ENCODE results near the gene TMX2. TPM values are rescaled to one million over a fixed set of nuclear protein-coding genes. Genes with fewer than 3 reads are reported as not detected.

TMX2 gene
- total RNA-seq, 1 donor from 2014 or later = 56.7 TPM

DNA sequence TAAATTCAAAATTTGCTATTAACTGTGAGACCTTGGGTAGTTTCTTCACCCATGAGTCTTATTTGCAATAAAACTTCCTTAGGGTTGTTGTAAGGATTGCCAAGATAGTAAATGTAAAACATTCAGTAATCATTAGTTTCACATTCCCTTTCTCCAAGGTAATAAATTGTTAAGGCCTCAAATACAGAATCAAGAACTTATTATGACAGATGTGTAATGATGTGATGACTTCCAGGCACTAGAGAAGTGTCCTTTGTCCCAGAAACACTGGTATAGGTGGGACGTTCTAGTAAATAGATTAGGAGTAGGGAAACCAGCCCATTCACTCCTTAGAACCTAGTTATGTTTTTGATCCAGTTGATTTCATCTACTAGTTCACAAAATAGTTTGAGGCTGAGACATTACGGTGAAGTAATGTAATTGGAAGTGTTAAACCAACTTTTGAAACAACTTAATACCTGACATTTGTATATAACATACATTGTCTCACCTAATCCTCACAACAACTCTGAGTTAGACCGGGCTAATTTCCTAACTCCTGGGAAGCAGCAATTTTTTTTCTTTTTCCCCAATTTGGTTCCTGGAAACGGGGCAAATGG, 74.7 kb downstream of the TMX2 start:
- intact Hi-C loops (cut with DNase I) = no loop called here
- DNase-seq (ENCODE audit: low spot score) = no peak

- intact Hi-C loops (cut with DNase I) = no loop called here
- DNase-seq (ENCODE audit: low spot score) = no peak
Observed at GRCh38 chr11:57787920-57788702, 75.7 kb downstream of the TMX2 start.

DNA sequence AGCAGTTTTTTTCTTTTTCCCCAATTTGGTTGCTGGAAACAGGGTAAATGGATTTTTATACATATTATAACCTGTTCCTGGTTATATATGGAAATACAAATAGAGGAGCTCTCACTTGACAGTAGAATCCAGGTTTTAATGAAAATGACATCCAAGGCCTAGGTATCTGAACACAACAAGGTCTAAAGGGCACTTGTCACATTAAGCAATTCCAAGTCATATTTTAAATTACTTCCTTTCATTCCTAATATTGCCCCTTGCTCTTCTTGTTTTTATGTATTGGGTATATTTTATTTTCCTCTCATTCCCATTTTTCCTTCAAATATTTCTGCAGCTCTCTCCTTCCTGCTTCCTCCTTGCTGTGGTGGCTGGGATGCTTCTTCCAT, 76.3 kb downstream of the TMX2 start:
- intact Hi-C loops (cut with DNase I) = no loop called here
- no peak for DNase-seq (ENCODE audit: low spot score)

Other genes starting within 250 kb of the TMX2 start
- gene SLC43A1, start 196.9 kb upstream of the TMX2 start, total RNA-seq = 2.0 TPM
- gene TIMM10, start 181.8 kb upstream of the TMX2 start, total RNA-seq = 71.6 TPM
- not detected for gene SMTNL1, start 175.0 kb upstream of the TMX2 start, total RNA-seq
- 15.8 TPM for gene UBE2L6, start 144.9 kb upstream of the TMX2 start, total RNA-seq
- 90.0 TPM for gene SERPING1, start 114.9 kb upstream of the TMX2 start, total RNA-seq
- gene YPEL4, start 62.7 kb upstream of the TMX2 start, total RNA-seq = 0.59 TPM
- 5.8 TPM for gene CLP1, start 54.8 kb upstream of the TMX2 start, total RNA-seq
- gene ZDHHC5, start 44.5 kb upstream of the TMX2 start, total RNA-seq = 43.4 TPM
- gene MED19, start 378 bp upstream of the TMX2 start, total RNA-seq = 9.9 TPM
- 85.5 TPM for gene SELENOH, start 28.9 kb downstream of the TMX2 start, total RNA-seq
- not detected for gene BTBD18, start 39.2 kb downstream of the TMX2 start, total RNA-seq
- 73.8 TPM for gene CTNND1, start 49.2 kb downstream of the TMX2 start, total RNA-seq

Measured in cardiac septum (tissue), 1 donor.